Measurements from ENCODE around the gene ZFPL1.
"Not testable (repeated sequence)": the region's sequence is repeated elsewhere in the genome, so short reads cannot be mapped to it uniquely, and the experiment has no call there.

Gene ZFPL1

DNA sequence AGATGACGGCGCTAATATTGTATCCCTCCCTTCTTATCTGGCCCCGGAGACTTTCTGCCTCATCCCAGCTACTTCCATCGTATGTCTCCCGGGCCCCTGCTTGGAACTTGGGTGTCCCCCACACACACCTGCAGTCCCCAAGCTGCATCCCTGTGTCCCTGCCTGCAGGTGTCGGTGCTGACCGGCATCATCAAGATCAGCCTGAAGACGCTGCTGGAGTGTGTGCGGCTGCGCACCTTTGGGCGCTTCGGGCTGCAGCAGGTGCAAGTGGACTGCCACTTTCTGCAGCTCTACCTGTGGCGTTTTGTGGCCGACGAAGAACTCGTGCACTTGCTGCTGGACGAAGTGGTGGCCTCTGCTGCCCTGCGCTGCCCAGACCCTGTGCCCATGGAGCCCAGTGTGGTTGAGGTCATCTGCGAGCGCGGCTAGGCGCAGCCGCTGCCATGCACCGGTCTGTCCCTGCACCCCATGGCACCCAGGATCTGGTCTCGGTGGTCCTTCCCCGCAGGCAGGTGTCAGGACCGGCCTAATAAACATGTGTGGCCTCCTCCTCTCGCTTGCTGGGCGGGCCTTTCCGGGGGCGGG is 27.2 kb downstream of the ZFPL1 start:
- no peak for TF ChIP-seq ZNF274 (IDR thresholded peaks at IDR 0.05; ENCODE audit: low read depth, low read length)
- H3K4me3 ChIP-seq (ENCODE audit: low read length): no peak overlapping the region

- peak within 1 kb of the TSS; percentile 76 for H3K4me3 ChIP-seq (ENCODE audit: low read length)
- no peak for TF ChIP-seq ZNF274 (IDR thresholded peaks at IDR 0.05; ENCODE audit: low read depth, low read length)
Observed at GRCh38 chr11:65111744-65112545, 27.9 kb downstream of the ZFPL1 start, which contains the start of gene TM7SF2. TSS of gene TM7SF2 (plus strand) at chr11:65111872. CDS start at chr11:65112016, 144 bp downstream.

GRCh38 chr11:65112546-65113360 is 28.7 kb downstream of the ZFPL1 start:
- H3K4me3 ChIP-seq (ENCODE audit: low read length): peak overlapping the region; percentile 76
- TF ChIP-seq ZNF274 (IDR thresholded peaks at IDR 0.05; ENCODE audit: low read depth, low read length): no peak

GRCh38 chr11:65113361-65113756 is 29.3 kb downstream of the ZFPL1 start:
- H3K4me3 ChIP-seq (ENCODE audit: low read length): peak overlapping the region; percentile 76; the same call in 1 of the 2 replicates
- TF ChIP-seq ZNF274 (IDR thresholded peaks at IDR 0.05; ENCODE audit: low read depth, low read length): no peak

GRCh38 chr11:65113839-65114238 is 29.8 kb downstream of the ZFPL1 start:
- H3K4me3 ChIP-seq (ENCODE audit: low read length): no peak overlapping the region
- TF ChIP-seq ZNF274 (IDR thresholded peaks at IDR 0.05; ENCODE audit: low read depth, low read length): no peak

- no peak for TF ChIP-seq ZNF274 (IDR thresholded peaks at IDR 0.05; ENCODE audit: low read depth, low read length)
- H3K4me3 ChIP-seq (ENCODE audit: low read length): no peak overlapping the region
Observed at GRCh38 chr11:65114538-65115171, 30.6 kb downstream of the ZFPL1 start.

DNA sequence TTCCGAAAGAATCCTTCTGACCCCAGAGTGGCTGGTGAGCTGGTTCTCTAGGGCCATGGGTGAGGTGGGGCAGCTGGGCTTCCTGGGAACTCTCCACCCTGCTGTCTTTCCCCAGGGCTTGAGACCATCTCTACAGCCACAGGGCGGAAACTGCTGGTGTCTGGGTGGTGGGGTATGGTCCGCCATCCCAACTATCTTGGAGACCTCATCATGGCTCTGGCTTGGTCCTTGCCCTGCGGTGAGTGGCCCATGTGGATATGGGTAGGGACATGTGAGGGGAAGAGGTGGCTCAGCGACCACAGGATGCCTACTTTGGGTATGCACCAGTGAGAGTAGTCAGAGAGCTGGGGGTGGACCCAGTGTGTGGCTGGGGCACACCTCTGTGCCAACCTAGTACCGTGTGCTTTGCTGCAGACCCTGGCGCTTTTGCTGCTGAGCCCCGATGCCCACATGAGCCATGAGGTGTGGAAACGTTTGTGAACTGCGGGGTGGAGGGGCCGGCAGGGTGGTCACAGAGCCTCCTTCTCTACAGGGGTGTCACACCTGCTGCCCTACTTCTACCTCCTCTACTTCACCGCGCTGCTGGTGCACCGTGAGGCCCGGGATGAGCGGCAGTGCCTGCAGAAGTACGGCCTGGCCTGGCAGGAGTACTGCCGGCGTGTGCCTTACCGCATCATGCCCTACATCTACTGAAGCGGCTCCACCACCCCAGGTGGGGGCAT is 31.5 kb downstream of the ZFPL1 start:
- no peak overlapping the region for H3K4me3 ChIP-seq (ENCODE audit: low read length)
- no peak for TF ChIP-seq ZNF274 (IDR thresholded peaks at IDR 0.05; ENCODE audit: low read depth, low read length)

GRCh38 chr11:65116370-65117205 is 32.6 kb downstream of the ZFPL1 start:
- H3K4me3 ChIP-seq (ENCODE audit: low read length): peak overlapping the region; percentile 69
- no peak for TF ChIP-seq ZNF274 (IDR thresholded peaks at IDR 0.05; ENCODE audit: low read depth, low read length)

DNA sequence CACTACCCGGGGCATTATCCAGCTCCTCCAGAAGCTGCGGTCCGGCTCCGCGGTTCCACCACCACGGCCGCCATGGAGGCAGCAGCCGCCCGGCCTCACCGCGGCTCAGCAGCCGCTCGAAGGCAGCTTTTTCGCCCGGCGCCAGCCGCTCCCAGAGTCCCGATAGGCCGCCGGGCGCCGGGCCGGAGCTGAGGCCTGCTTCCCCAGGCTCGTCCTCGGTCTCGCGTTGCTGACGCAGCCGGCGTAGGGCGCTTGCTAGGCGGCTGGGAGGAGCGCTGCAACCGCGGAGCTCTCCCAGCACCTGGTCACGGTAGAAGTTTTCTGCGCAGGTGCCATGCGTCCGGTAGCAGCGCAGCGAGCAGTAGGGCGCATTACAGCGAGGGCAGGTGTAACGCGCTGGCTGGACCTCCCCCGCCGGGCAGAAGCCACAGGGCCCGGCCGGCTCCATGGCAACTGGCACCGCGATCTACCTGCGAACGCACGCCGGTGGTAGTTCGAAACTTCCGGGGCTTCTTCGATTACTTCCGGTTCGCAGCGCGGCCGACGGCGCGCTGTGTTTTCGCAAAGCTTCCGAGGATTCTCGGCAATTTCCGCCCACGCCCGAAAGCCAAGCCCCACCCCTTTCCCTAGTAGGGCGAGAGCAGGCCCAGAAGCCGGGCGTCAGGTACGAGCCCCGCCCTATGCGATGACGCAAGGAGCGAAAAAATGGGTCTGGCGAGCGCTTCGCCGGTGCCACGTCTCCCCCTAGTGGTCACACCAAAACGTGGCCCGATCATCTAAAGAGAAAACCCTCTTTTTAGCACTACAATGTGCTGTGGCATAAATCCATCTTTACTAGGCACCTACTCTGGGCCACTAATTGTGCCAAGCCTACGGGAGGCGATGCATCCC is 33.4 kb downstream of the ZFPL1 start, which contains the start of gene ZNHIT2:
TSS of gene ZNHIT2 (minus strand) at position 496 of the 891 bp plus-strand sequence. CDS start at position 448, 48 bp downstream.
- peak within 1 kb of the TSS; percentile 69 for H3K4me3 ChIP-seq (ENCODE audit: low read length)
- TF ChIP-seq ZNF274 (IDR thresholded peaks at IDR 0.05; ENCODE audit: low read depth, low read length): no peak

GRCh38 chr11:65118097-65118837 is 34.2 kb downstream of the ZFPL1 start:
- H3K4me3 ChIP-seq (ENCODE audit: low read length): no peak overlapping the region
- TF ChIP-seq ZNF274 (IDR thresholded peaks at IDR 0.05; ENCODE audit: low read depth, low read length): no peak

DNA sequence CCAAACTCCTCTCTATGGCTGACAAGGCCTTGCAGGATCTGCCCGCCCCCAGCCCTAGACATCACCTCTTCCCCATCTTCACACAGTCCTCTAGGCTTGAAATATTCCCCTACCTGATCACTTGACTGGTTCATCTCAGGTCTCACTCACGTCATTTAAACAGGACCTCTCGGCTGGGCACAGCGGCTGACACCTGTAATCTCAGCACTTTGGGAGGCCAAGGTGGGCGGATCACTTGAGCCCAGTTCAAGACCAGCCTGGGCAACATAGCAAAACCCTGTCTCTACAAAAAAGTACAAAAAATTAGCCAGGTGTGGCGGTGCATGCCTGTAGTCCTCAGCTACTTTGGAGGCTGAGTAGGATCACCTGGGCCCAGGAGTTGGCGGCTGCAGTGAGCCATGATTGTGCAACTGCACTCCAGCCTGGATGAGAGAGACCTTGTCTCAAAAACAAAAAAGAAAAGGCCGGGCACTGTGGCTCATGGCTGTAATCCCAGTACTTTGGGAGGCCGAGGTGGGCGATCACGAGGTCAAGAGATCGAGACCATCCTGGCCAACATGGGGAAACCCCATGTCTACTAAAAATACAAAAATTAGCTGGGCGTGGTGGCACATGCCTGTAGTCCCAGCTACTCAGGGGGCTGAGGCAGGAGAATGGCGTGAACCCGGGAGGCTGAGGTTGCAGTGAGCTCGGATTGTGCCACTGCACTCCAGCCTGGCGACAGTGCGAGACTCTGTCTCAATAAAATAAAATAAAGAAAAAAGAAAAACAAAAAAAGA is 35.1 kb downstream of the ZFPL1 start:
- not testable (repeated sequence) for H3K4me3 ChIP-seq (ENCODE audit: low read length)

Data from GM08714 (cell line).